Measurements from ENCODE around the gene RPL4. TPM values are rescaled to one million over a fixed set of nuclear protein-coding genes. Genes with fewer than 3 reads are reported as not detected.

RPL4 gene
- total RNA-seq, 1 donor from 2014 or later = 3,670 TPM

GRCh38 chr15:66489179-66489791 is 15.4 kb downstream of the RPL4 start:
- DNase-seq (ENCODE audit: extremely low spot score in 2 of 2) = no peak
- no peaks in the 10 kb centered on the region for H3K27me3 ChIP-seq
- TF ChIP-seq CTCF (IDR thresholded peaks at IDR 0.05) = no peak
- TF ChIP-seq POLR2AphosphoS5 (IDR thresholded peaks at IDR 0.05; ENCODE audit: insufficient read depth in 1 of 2, low read depth in 1 of 2) = no peak
- no peak for TF ChIP-seq POLR2A (IDR thresholded peaks at IDR 0.05)
- intact Hi-C loops (cut with DNase I) = no loop called here
- H3K36me3 ChIP-seq = peaks cover 0 to 59% of the 10 kb centered on the region in 2 donors
- no peaks in the 10 kb centered on the region for H3K4me1 ChIP-seq
- no peak overlapping the region for H3K27ac ChIP-seq
- no peaks in the 10 kb centered on the region for H3K9me3 ChIP-seq
- H3K4me3 ChIP-seq = no peak overlapping the region

GRCh38 chr15:66488525-66488924 is 16.1 kb downstream of the RPL4 start:
- H3K27me3 ChIP-seq = no peaks in the 10 kb centered on the region
- no peaks in the 10 kb centered on the region for H3K4me1 ChIP-seq
- DNase-seq (ENCODE audit: extremely low spot score in 2 of 2) = no peak
- intact Hi-C loops (cut with DNase I) = no loop called here
- no peaks in the 10 kb centered on the region for H3K9me3 ChIP-seq
- H3K27ac ChIP-seq = no peak overlapping the region
- H3K36me3 ChIP-seq = peaks cover 0 to 56% of the 10 kb centered on the region in 2 donors
- no peak for TF ChIP-seq POLR2A (IDR thresholded peaks at IDR 0.05)
- TF ChIP-seq CTCF (IDR thresholded peaks at IDR 0.05) = no peak
- no peak for TF ChIP-seq POLR2AphosphoS5 (IDR thresholded peaks at IDR 0.05; ENCODE audit: insufficient read depth in 1 of 2, low read depth in 1 of 2)
- H3K4me3 ChIP-seq = no peak overlapping the region

GRCh38 chr15:66486887-66487286 is 17.8 kb downstream of the RPL4 start:
- intact Hi-C loops (cut with DNase I) = no loop called here
- TF ChIP-seq POLR2AphosphoS5 (IDR thresholded peaks at IDR 0.05; ENCODE audit: insufficient read depth in 1 of 2, low read depth in 1 of 2) = no peak
- TF ChIP-seq CTCF (IDR thresholded peaks at IDR 0.05) = no peak
- no peak for TF ChIP-seq POLR2A (IDR thresholded peaks at IDR 0.05)
- DNase-seq (ENCODE audit: extremely low spot score in 2 of 2) = no peak
- peaks cover 0 to 48% of the 10 kb centered on the region in 2 donors for H3K36me3 ChIP-seq
- H3K27me3 ChIP-seq = no peaks in the 10 kb centered on the region
- no peak overlapping the region for H3K4me3 ChIP-seq
- H3K4me1 ChIP-seq = no peaks in the 10 kb centered on the region
- no peaks in the 10 kb centered on the region for H3K9me3 ChIP-seq
- H3K27ac ChIP-seq = no peak overlapping the region

- TF ChIP-seq POLR2AphosphoS5 (IDR thresholded peaks at IDR 0.05; ENCODE audit: insufficient read depth in 1 of 2, low read depth in 1 of 2) (no peak), CTCF (IDR thresholded peaks at IDR 0.05) (no peak), POLR2A (IDR thresholded peaks at IDR 0.05) (no peak)
- Histone ChIP-seq H3K9me3 (no peaks in the 10 kb centered on the region), H3K36me3 (peaks cover 0 to 36% of the 10 kb centered on the region in 2 donors), H3K4me1 (no peaks in the 10 kb centered on the region), H3K27me3 (no peaks in the 10 kb centered on the region), H3K4me3 (no peak overlapping the region), H3K27ac (no peak overlapping the region)
- DNase-seq (ENCODE audit: extremely low spot score in 2 of 2) = no peak
- intact Hi-C loops (cut with DNase I) = no loop called here
Observed at GRCh38 chr15:66484539-66485112, 20.0 kb downstream of the RPL4 start.

GRCh38 chr15:66483131-66483566 is 21.5 kb downstream of the RPL4 start:
- no peak overlapping the region for H3K4me3 ChIP-seq
- H3K27me3 ChIP-seq = no peaks in the 10 kb centered on the region
- H3K27ac ChIP-seq = no peak overlapping the region
- intact Hi-C loops (cut with DNase I) = no loop called here
- H3K4me1 ChIP-seq = no peaks in the 10 kb centered on the region
- no peak for DNase-seq (ENCODE audit: extremely low spot score in 2 of 2)
- TF ChIP-seq POLR2A (IDR thresholded peaks at IDR 0.05) = no peak
- peaks cover 0 to 29% of the 10 kb centered on the region in 2 donors for H3K36me3 ChIP-seq
- no peaks in the 10 kb centered on the region for H3K9me3 ChIP-seq

All from vagina (tissue), 2 donors.